ENCODE results near the gene UBE2D1. TPM values are rescaled to one million over a fixed set of nuclear protein-coding genes. Genes with fewer than 3 reads are reported as not detected.
A peak's percentile ranks its signal among the peaks of the same experiment; 100 is the strongest.

Gene UBE2D1
- polyA plus RNA-seq (2012; ENCODE audit: missing spikeins), result 13.1 TPM

DNA sequence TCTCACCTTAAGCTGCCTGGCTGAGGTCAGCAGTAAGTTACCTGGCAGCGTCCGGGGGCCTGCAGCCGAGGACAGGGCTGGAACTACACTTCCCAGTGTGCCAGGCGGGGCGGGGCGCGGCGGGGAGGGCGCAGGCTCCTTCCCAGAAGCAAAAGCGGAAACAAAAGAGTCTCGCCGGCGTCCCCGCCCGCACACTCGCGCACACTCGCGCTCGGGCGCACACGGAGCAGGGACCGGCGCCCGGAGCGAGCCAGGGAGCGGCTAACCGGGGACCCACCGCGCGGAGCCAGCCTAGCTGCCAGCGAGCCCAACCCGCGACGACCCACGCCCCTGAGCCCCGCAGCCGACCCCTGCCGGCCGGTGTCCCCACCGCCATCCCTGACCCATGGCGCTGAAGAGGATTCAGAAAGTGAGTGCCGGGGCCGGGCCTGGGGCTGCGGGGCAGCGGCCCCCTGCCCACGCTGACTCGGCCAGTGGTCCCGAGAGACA is at the start of gene UBE2D1:
Gene UBE2D1 (plus strand): TSS at position 190 of the 489 bp plus-strand sequence. CDS start 196 bp downstream, at position 386.
- FAIRE-seq (peak; percentile 89), DNase-seq (ENCODE audit: insufficient read length) (peak; percentile 65)
- TF ChIP-seq TAF1 (IDR thresholded peaks at IDR 0.05; ENCODE audit: borderline replicate concordance, low read depth, low read length) (peak; percentile 92), POLR2A (IDR thresholded peaks at IDR 0.05; ENCODE audit: low read depth, low read length) (peak; percentile 96), POLR2AphosphoS5 (IDR thresholded peaks at IDR 0.05; ENCODE audit: low read depth, low read length) (peak; percentile 88)

DNA sequence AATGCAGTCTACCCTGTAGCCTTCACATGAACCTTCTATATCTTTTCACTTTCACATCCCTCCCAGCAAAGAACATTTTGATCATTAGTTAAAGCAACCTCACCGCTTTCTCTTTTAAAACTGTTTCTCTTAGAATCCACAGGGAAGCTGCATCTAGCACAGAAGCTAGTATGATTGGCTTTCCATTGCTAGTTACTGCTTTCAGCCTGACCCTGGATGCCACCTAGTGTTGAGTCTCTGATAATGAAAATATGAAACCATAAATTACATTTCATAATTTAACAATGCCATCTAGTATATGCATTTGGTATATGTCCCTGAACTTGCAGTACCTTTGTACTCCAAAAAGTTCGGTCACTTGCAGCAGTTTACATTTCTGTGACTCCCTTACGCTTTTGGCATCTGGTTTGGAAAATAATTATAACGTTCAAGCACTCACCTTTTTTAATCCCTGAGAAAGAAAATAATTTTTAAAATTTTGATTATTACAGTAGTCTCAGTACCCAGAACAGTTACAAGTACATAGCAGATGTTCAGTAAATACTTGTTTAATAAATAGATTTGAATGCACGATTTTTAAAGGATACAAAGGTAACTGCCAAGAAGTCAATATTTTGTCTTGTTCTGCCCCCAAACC is 43.1 kb upstream of the UBE2D1 start:
- FAIRE-seq (no peak), DNase-seq (ENCODE audit: insufficient read length) (no peak)
- TF ChIP-seq TAF1 (IDR thresholded peaks at IDR 0.05; ENCODE audit: borderline replicate concordance, low read depth, low read length) (no peak), POLR2AphosphoS5 (IDR thresholded peaks at IDR 0.05; ENCODE audit: low read depth, low read length) (no peak), POLR2A (IDR thresholded peaks at IDR 0.05; ENCODE audit: low read depth, low read length) (no peak)

- no peak for TF ChIP-seq TAF1 (IDR thresholded peaks at IDR 0.05; ENCODE audit: borderline replicate concordance, low read depth, low read length)
- TF ChIP-seq POLR2AphosphoS5 (IDR thresholded peaks at IDR 0.05; ENCODE audit: low read depth, low read length), result no peak
- TF ChIP-seq POLR2A (IDR thresholded peaks at IDR 0.05; ENCODE audit: low read depth, low read length), result no peak
- FAIRE-seq (no peak), DNase-seq (ENCODE audit: insufficient read length) (no peak)
Measured at GRCh38 chr10:58293989-58294388, 40.8 kb upstream of the UBE2D1 start.

DNA sequence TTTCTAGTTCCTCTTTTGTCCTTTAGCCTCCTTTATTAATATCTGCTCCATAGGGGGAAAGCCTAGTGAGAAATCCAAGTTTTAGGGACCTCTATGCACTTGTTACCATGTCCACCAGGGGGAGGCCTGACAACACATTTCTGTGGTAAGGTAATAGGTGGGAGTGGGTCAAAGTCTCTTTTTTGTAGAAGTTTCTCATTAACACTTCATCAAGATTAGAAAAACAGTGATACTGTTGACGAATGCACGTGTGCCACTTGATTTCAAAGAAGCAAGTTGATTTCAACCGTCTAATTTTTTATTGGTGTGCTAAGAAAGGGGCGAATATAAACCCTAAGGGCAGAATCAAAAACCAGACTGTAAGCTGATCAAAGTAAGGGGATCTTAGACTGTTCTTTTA is 35.2 kb upstream of the UBE2D1 start:
- peak; percentile 21 for FAIRE-seq
- peak; percentile 25 for DNase-seq (ENCODE audit: insufficient read length)
- TF ChIP-seq POLR2AphosphoS5 (IDR thresholded peaks at IDR 0.05; ENCODE audit: low read depth, low read length) (no peak), POLR2A (IDR thresholded peaks at IDR 0.05; ENCODE audit: low read depth, low read length) (no peak), TAF1 (IDR thresholded peaks at IDR 0.05; ENCODE audit: borderline replicate concordance, low read depth, low read length) (no peak)

GRCh38 chr10:58300676-58301075 is 34.1 kb upstream of the UBE2D1 start:
- DNase-seq (ENCODE audit: insufficient read length), result no peak
- FAIRE-seq, result no peak
- TF ChIP-seq POLR2A (IDR thresholded peaks at IDR 0.05; ENCODE audit: low read depth, low read length) (no peak), TAF1 (IDR thresholded peaks at IDR 0.05; ENCODE audit: borderline replicate concordance, low read depth, low read length) (no peak), POLR2AphosphoS5 (IDR thresholded peaks at IDR 0.05; ENCODE audit: low read depth, low read length) (no peak)

- DNase-seq (ENCODE audit: insufficient read length), result no peak
- FAIRE-seq, result no peak
- TF ChIP-seq POLR2A (IDR thresholded peaks at IDR 0.05; ENCODE audit: low read depth, low read length), result no peak
- no peak for TF ChIP-seq TAF1 (IDR thresholded peaks at IDR 0.05; ENCODE audit: borderline replicate concordance, low read depth, low read length)
- TF ChIP-seq POLR2AphosphoS5 (IDR thresholded peaks at IDR 0.05; ENCODE audit: low read depth, low read length), result no peak
Measured at GRCh38 chr10:58302254-58302653, 32.6 kb upstream of the UBE2D1 start.

- DNase-seq (ENCODE audit: insufficient read length) (no peak), FAIRE-seq (no peak)
- TF ChIP-seq POLR2AphosphoS5 (IDR thresholded peaks at IDR 0.05; ENCODE audit: low read depth, low read length), result no peak
Measured at GRCh38 chr10:58304099-58304633, 30.6 kb upstream of the UBE2D1 start.

DNA sequence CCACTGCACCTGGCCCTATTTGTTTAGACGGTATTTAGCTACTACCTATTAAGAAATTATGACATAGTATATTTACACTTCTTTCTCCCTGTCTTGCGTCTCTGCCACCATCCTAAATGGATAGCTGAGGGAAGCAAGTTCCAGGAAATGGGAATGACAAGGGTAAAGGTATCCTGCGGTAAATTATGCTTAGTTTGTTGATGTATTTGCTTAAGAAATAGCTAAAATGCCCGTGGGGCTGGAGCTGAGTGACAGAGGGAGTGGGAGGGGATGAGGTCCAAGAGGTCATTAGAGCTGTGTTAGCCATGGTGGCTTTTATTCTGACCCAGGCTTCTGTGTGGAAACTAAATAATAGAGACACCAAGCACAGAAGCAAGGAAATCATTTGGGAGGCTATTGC is 29.0 kb upstream of the UBE2D1 start:
- TF ChIP-seq POLR2A (IDR thresholded peaks at IDR 0.05; ENCODE audit: low read depth, low read length) (no peak), TAF1 (IDR thresholded peaks at IDR 0.05; ENCODE audit: borderline replicate concordance, low read depth, low read length) (no peak), POLR2AphosphoS5 (IDR thresholded peaks at IDR 0.05; ENCODE audit: low read depth, low read length) (no peak)
- DNase-seq (ENCODE audit: insufficient read length) (no peak), FAIRE-seq (no peak)

DNA sequence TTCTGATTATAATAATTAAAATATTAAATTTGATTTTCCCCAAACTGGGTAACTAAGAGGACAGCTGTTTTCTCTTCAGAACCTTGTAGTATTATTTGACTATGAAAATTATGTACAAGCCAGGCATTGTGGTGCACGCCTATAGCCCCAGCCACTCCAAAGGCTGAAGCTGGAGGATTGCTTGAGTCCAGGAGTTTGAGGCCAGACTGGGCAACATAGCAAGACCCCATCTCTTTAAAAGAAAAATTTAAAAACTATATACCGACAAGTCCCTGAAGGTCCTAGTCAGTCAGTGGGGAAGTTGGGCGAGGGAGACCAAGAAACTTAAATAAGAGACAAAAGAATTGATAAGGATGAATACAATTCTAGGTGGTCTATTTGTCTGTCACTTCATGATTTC is 27.1 kb upstream of the UBE2D1 start:
- TF ChIP-seq TAF1 (IDR thresholded peaks at IDR 0.05; ENCODE audit: borderline replicate concordance, low read depth, low read length), result no peak
- no peak for TF ChIP-seq POLR2AphosphoS5 (IDR thresholded peaks at IDR 0.05; ENCODE audit: low read depth, low read length)
- no peak for TF ChIP-seq POLR2A (IDR thresholded peaks at IDR 0.05; ENCODE audit: low read depth, low read length)
- no peak for FAIRE-seq
- no peak for DNase-seq (ENCODE audit: insufficient read length)

DNA sequence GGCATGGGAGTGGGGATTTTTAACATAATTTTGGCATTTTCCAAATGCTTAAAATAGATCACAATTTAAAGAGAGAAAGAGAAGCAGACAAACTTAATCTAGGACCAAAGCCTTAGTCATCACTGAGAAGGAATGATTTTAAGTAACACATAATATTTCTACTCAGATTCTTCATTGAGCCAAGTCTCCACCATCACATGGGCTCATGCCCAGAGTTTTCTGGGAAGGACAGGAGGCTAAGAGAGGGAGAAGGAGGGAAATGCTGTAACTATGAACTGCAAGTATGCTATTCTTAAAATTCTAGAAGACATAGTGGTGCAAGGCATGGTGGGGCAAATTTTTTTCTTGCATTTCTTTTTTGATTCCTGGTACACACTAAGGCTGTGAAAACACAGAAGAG is 23.8 kb upstream of the UBE2D1 start:
- no peak for FAIRE-seq
- TF ChIP-seq POLR2AphosphoS5 (IDR thresholded peaks at IDR 0.05; ENCODE audit: low read depth, low read length), result no peak
- TF ChIP-seq TAF1 (IDR thresholded peaks at IDR 0.05; ENCODE audit: borderline replicate concordance, low read depth, low read length), result no peak
- DNase-seq (ENCODE audit: insufficient read length), result no peak

DNA sequence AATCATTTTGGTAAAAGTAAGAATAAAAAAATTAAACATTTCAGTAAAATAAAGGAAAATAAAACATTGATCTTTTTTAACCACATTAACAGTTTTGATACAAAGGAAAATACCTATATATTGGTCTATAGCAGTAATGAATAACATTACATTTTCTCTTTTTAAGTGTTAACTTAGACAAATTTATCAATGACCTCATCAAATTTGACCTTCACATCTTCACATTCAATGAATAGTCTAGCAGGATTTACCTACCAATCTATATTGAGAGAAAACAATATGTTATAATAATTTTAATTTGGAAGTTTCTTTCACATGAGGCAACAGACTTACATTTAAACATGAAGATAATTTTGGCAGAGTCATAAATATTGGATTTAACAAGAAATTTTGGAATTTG is 17.9 kb upstream of the UBE2D1 start:
- no peak for DNase-seq (ENCODE audit: insufficient read length)
- TF ChIP-seq POLR2A (IDR thresholded peaks at IDR 0.05; ENCODE audit: low read depth, low read length), result no peak
- TF ChIP-seq POLR2AphosphoS5 (IDR thresholded peaks at IDR 0.05; ENCODE audit: low read depth, low read length), result no peak
- no peak for TF ChIP-seq TAF1 (IDR thresholded peaks at IDR 0.05; ENCODE audit: borderline replicate concordance, low read depth, low read length)
- no peak for FAIRE-seq

- DNase-seq (ENCODE audit: insufficient read length) (no peak), FAIRE-seq (no peak)
- TF ChIP-seq POLR2A (IDR thresholded peaks at IDR 0.05; ENCODE audit: low read depth, low read length) (no peak), TAF1 (IDR thresholded peaks at IDR 0.05; ENCODE audit: borderline replicate concordance, low read depth, low read length) (no peak), POLR2AphosphoS5 (IDR thresholded peaks at IDR 0.05; ENCODE audit: low read depth, low read length) (no peak)
Measured at GRCh38 chr10:58318346-58318745, 16.5 kb upstream of the UBE2D1 start.

Measured in GM12892 (cell line).